Measurements from ENCODE around the gene HS6ST2. TPM values are rescaled to one million over a fixed set of nuclear protein-coding genes. Genes with fewer than 3 reads are reported as not detected.

HS6ST2 gene
- total RNA-seq, 4 donors from 2014 or later, result 0.77 to 9.7 (median 1.9) TPM

GRCh38 chrX:132802033-132802432, 156.4 kb downstream of the HS6ST2 start:
- intact Hi-C loops (cut with DNase I; ENCODE audit: low total_unique reads), result no loop called here
- no peaks in the 10 kb centered on the region for H3K27me3 ChIP-seq
- no peak for DNase-seq
- no peak overlapping the region for H3K4me3 ChIP-seq
- no peak overlapping the region for H3K27ac ChIP-seq
- no peaks in the 10 kb centered on the region for H3K9me3 ChIP-seq
- H3K36me3 ChIP-seq, result no peaks in the 10 kb centered on the region
- no peak for TF ChIP-seq CTCF (IDR thresholded peaks at IDR 0.05)
- TF ChIP-seq POLR2A (IDR thresholded peaks at IDR 0.05), result no peak
- H3K4me1 ChIP-seq, result no peaks in the 10 kb centered on the region

- no peaks in the 10 kb centered on the region for H3K9me3 ChIP-seq
- TF ChIP-seq POLR2A (IDR thresholded peaks at IDR 0.05) (no peak), CTCF (IDR thresholded peaks at IDR 0.05) (no peak)
- H3K27me3 ChIP-seq, result no peaks in the 10 kb centered on the region
- intact Hi-C loops (cut with DNase I; ENCODE audit: low total_unique reads), result no loop called here
- no peaks in the 10 kb centered on the region for H3K4me1 ChIP-seq
- H3K27ac ChIP-seq, result no peak overlapping the region
- no peak overlapping the region for H3K4me3 ChIP-seq
- H3K36me3 ChIP-seq, result no peaks in the 10 kb centered on the region
- DNase-seq, result no peak
Measured at GRCh38 chrX:132795181-132795580, 163.2 kb downstream of the HS6ST2 start.

GRCh38 chrX:132791714-132792113, 166.7 kb downstream of the HS6ST2 start:
- no peaks in the 10 kb centered on the region for H3K36me3 ChIP-seq
- no peak overlapping the region for H3K4me3 ChIP-seq
- H3K9me3 ChIP-seq, result no peaks in the 10 kb centered on the region
- H3K27ac ChIP-seq, result no peak overlapping the region
- no peak for DNase-seq
- TF ChIP-seq CTCF (IDR thresholded peaks at IDR 0.05) (no peak), POLR2A (IDR thresholded peaks at IDR 0.05) (no peak)
- no peaks in the 10 kb centered on the region for H3K27me3 ChIP-seq
- intact Hi-C loops (cut with DNase I; ENCODE audit: low total_unique reads), result no loop called here
- no peaks in the 10 kb centered on the region for H3K4me1 ChIP-seq

GRCh38 chrX:132790329-132790728, 168.1 kb downstream of the HS6ST2 start:
- TF ChIP-seq POLR2A (IDR thresholded peaks at IDR 0.05) (no peak), CTCF (IDR thresholded peaks at IDR 0.05) (no peak)
- no peak for DNase-seq
- no peaks in the 10 kb centered on the region for H3K36me3 ChIP-seq

GRCh38 chrX:132786217-132786616, 172.2 kb downstream of the HS6ST2 start:
- no peak for DNase-seq
- TF ChIP-seq CTCF (IDR thresholded peaks at IDR 0.05), result no peak
- no peak for TF ChIP-seq POLR2A (IDR thresholded peaks at IDR 0.05)
- no peaks in the 10 kb centered on the region for H3K27me3 ChIP-seq

More at GRCh38 chrX:132790329-132790728, 168.1 kb downstream of the HS6ST2 start:
- Histone ChIP-seq H3K27me3 (no peaks in the 10 kb centered on the region), H3K9me3 (no peaks in the 10 kb centered on the region), H3K27ac (no peak overlapping the region), H3K4me3 (no peak overlapping the region), H3K4me1 (no peaks in the 10 kb centered on the region)
- intact Hi-C loops (cut with DNase I; ENCODE audit: low total_unique reads), result no loop called here

More at GRCh38 chrX:132786217-132786616, 172.2 kb downstream of the HS6ST2 start:
- Histone ChIP-seq H3K4me3 (no peak overlapping the region), H3K4me1 (no peaks in the 10 kb centered on the region), H3K36me3 (no peaks in the 10 kb centered on the region), H3K9me3 (no peaks in the 10 kb centered on the region), H3K27ac (no peak overlapping the region)
- intact Hi-C loops (cut with DNase I; ENCODE audit: low total_unique reads), result no loop called here
